Measurements from ENCODE around the gene SPATA31C2.
"Not testable (repeated sequence)": the region's sequence is repeated elsewhere in the genome, so short reads cannot be mapped to it uniquely, and the experiment has no call there.

The SPATA31C2 gene

DNA sequence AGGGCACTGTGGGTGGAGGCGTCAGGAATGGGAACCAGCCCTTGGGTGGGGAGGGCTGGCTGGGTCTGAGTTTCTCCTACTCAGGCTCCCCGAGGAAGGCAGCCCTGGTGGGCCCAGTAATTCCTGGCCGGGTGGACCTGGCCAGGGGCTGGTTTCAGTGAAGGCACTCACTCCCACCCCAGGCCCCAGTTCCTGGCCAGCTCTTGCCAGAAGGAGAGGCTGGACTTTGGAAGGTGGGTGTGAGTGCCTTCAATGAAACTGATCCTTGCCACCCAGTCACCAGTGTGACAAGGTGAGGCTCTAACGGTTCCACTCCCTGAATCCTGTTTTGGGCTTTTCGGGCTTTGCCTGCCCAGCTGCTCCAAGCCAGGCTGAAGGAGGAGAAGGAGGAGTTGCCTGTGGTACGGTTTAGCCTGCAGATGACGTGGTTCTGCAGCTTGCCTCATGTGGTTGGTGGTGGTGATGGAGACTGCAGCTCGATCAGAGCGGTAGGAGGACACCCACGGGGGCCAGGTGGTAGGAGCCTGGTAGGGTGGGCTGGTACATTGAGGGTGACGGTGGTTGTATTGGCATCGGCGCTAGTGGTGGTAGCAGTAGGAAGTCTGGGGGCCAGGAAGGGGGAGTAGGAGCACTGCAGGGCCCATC is 23.2 kb downstream of the SPATA31C2 start:
- H2BK120ac ChIP-seq (ENCODE audit: low read depth, low read length); H3K27ac ChIP-seq (replicated peaks; ENCODE audit: low read length); H3K79me1 ChIP-seq (ENCODE audit: low read depth, low read length); H3K9me3 ChIP-seq (replicated peaks in 1 of 2; ENCODE audit: control insufficient read depth in 2 of 2, insufficient read depth in 1 of 2, low read depth in 1 of 2, low read length in 2 of 2); H3K4me1 ChIP-seq (ENCODE audit: control insufficient read depth in 2 of 2, insufficient read depth in 1 of 2, low read depth in 1 of 2, low read length in 2 of 2); DNase-seq (ENCODE audit: low spot score); H2AFZ ChIP-seq (ENCODE audit: low read length); H3K27me3 ChIP-seq (ENCODE audit: control insufficient read depth in 3 of 3, insufficient read depth in 3 of 3, low read depth in 1 of 3, low read length in 3 of 3); H3K4me3 ChIP-seq (ENCODE audit: low read length in 2 of 2); H2AK5ac ChIP-seq (ENCODE audit: low read depth, low read length); H4K8ac ChIP-seq (ENCODE audit: low read depth, low read length); H3K23ac ChIP-seq (ENCODE audit: low read depth, low read length, poor library complexity); H2BK15ac ChIP-seq (ENCODE audit: low read length); H3K36me3 ChIP-seq (replicated peaks in 1 of 2; ENCODE audit: control insufficient read depth in 2 of 2, insufficient read depth in 2 of 2, low read length in 2 of 2); H3K9ac ChIP-seq (ENCODE audit: low read depth, low read length, poor library complexity); H3K4me2 ChIP-seq (ENCODE audit: insufficient read depth, low read length, poor library complexity, severe bottlenecking); H3K14ac ChIP-seq (ENCODE audit: low read length); H2BK5ac ChIP-seq (ENCODE audit: low read length); H4K91ac ChIP-seq (ENCODE audit: low read depth, low read length, poor library complexity); H2BK12ac ChIP-seq (ENCODE audit: low read length); H3K18ac ChIP-seq (ENCODE audit: low read length): not testable (repeated sequence)
- peak overlapping the region; percentile 53 for H3K4ac ChIP-seq (ENCODE audit: low read length)
- no CpG with 5 or more reads among the region's 13 CpGs for WGBS, 2 donors (ENCODE audit: extremely low coverage in 2 of 2, insufficient read length in 2 of 2, insufficient replicate concordance in 1 of 2)

DNA sequence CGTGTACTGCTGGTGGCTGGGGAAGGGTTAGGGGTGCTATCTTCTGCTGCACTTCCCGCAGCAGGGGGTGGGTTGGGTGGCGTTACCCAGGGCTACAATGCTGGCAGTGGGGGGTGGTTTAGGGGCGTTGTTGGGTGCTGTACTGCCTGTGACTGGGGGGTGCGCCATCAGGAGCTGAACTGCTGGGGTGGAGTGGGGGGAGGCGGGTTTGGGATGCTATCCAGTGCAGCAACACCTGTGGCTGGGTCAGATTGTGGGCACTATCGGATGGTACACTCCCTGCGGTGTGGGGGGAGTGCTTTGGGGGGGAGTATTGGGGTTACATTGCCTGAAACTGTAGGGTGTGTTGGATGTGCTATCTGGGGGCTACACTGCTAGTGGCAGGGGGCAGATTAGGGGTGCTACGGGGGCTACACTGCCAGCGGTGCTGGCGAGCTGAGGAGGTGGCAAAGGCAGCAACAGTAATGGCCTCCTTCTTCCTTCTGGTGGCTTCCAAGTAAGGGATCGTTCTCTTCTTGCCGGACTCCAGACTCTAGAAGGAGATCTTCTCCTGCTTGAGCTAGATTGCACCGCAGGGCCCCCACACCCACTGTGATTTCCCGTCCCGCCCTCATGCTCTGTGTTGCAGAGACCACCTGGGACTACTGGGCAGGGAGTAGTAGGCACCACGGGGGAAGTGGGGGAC is 23.9 kb downstream of the SPATA31C2 start:
- WGBS, 2 donors (ENCODE audit: extremely low coverage in 2 of 2, insufficient read length in 2 of 2, insufficient replicate concordance in 1 of 2): no CpG with 5 or more reads among the region's 17 CpGs
- H2BK12ac ChIP-seq (ENCODE audit: low read length); H3K4me2 ChIP-seq (ENCODE audit: insufficient read depth, low read length, poor library complexity, severe bottlenecking); H4K8ac ChIP-seq (ENCODE audit: low read depth, low read length); H3K79me1 ChIP-seq (ENCODE audit: low read depth, low read length); H3K36me3 ChIP-seq (replicated peaks in 1 of 2; ENCODE audit: control insufficient read depth in 2 of 2, insufficient read depth in 2 of 2, low read length in 2 of 2); H3K9me3 ChIP-seq (replicated peaks in 1 of 2; ENCODE audit: control insufficient read depth in 2 of 2, insufficient read depth in 1 of 2, low read depth in 1 of 2, low read length in 2 of 2); H2AK5ac ChIP-seq (ENCODE audit: low read depth, low read length); H3K4me1 ChIP-seq (ENCODE audit: control insufficient read depth in 2 of 2, insufficient read depth in 1 of 2, low read depth in 1 of 2, low read length in 2 of 2); H3K18ac ChIP-seq (ENCODE audit: low read length); H3K9ac ChIP-seq (ENCODE audit: low read depth, low read length, poor library complexity); H3K27ac ChIP-seq (replicated peaks; ENCODE audit: low read length); DNase-seq (ENCODE audit: low spot score); H3K4ac ChIP-seq (ENCODE audit: low read length); H3K14ac ChIP-seq (ENCODE audit: low read length); H2BK5ac ChIP-seq (ENCODE audit: low read length); H3K4me3 ChIP-seq (ENCODE audit: low read length in 2 of 2); H2BK120ac ChIP-seq (ENCODE audit: low read depth, low read length); H2BK15ac ChIP-seq (ENCODE audit: low read length); H3K27me3 ChIP-seq (ENCODE audit: control insufficient read depth in 3 of 3, insufficient read depth in 3 of 3, low read depth in 1 of 3, low read length in 3 of 3); H3K23ac ChIP-seq (ENCODE audit: low read depth, low read length, poor library complexity); H4K91ac ChIP-seq (ENCODE audit: low read depth, low read length, poor library complexity); H2AFZ ChIP-seq (ENCODE audit: low read length): not testable (repeated sequence)

DNA sequence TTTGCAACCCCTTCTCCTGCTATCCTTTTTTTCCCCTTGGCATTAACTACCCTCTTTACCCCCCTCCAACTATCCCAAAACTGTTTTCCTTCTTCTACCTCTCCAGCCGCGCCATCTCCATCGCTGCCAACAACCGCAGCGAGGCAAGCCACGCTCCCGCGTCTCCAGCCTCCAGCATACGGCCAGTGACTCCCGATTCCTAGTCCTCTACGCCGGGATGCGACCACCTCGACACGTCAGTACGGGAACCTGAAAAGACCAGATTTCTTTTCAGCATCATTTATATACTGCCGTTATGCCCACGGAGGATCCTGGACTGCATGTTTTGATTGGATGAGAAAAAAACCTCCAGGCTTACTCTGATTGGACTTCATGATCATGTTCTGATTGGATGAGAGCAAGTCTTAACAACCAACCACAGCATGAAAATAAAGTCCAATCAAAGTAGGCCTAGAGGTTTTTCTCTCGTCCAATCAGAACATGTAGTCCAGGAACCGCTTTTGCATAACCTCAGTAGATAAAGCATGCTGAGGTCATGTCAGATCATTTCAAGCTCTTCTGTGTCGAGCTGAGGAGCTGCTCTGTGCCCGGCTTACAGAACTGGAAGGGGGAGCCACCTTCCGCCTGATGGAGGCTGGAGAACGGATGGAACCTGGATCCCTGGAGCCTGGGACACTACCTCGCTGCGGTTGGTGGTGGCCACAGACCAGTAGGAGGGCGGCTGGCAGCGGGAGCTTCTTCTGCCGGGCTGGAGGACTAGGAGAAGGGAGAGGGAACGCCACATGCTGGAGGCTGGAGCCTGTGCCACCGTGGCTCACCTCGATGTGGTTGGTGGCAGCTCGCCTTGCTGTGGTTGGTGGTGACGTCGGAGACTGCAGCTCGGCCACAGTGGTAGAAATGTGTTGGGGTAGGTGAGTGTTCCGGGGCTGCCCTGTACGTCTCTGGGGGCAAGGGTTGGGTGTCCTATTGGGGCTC is 24.8 kb downstream of the SPATA31C2 start:
- not testable (repeated sequence) for DNase-seq (ENCODE audit: low spot score); H3K79me1 ChIP-seq (ENCODE audit: low read depth, low read length)
- WGBS, 2 donors (ENCODE audit: extremely low coverage in 2 of 2, insufficient read length in 2 of 2, insufficient replicate concordance in 1 of 2): no CpG with 5 or more reads among the region's 38 CpGs

DNA sequence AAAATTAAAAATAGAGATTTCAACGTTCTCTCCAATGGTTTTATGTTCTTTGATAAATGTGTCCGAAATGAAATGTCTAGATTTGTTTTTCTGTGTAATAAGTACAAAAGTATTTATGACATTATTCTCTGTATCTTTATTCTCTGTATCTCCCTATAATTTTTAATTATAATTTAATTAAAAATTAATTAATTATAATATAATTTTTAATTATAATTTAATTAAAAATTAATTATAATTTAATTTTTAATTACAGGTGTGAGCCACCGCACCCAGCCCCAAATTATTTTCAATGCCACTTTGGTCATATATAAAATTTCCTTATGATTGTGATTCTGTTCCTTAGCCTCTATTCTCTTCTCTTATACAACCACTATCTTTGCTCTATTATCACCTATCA is 28.2 kb downstream of the SPATA31C2 start:
- H3K23ac ChIP-seq (ENCODE audit: low read depth, low read length, poor library complexity): no peak overlapping the region
- H3K4me3 ChIP-seq (ENCODE audit: low read length in 2 of 2): no peak overlapping the region
- H3K36me3 ChIP-seq (replicated peaks in 1 of 2; ENCODE audit: control insufficient read depth in 2 of 2, insufficient read depth in 2 of 2, low read length in 2 of 2): no peaks in the 10 kb centered on the region
- H2BK5ac ChIP-seq (ENCODE audit: low read length): no peak overlapping the region
- no CpG with 5 or more reads among the region's 3 CpGs for WGBS, 2 donors (ENCODE audit: extremely low coverage in 2 of 2, insufficient read length in 2 of 2, insufficient replicate concordance in 1 of 2)
- no peaks in the 10 kb centered on the region for H3K4me1 ChIP-seq (ENCODE audit: control insufficient read depth in 2 of 2, insufficient read depth in 1 of 2, low read depth in 1 of 2, low read length in 2 of 2)
- H2AFZ ChIP-seq (ENCODE audit: low read length): no peak overlapping the region
- H2AK5ac ChIP-seq (ENCODE audit: low read depth, low read length): no peak overlapping the region
- H4K8ac ChIP-seq (ENCODE audit: low read depth, low read length): no peak overlapping the region
- no peak for DNase-seq (ENCODE audit: low spot score)
- no peak overlapping the region for H2BK15ac ChIP-seq (ENCODE audit: low read length)
- H3K14ac ChIP-seq (ENCODE audit: low read length): no peak overlapping the region
- H3K18ac ChIP-seq (ENCODE audit: low read length): no peak overlapping the region
- no peak overlapping the region for H2BK120ac ChIP-seq (ENCODE audit: low read depth, low read length)
- H3K79me1 ChIP-seq (ENCODE audit: low read depth, low read length): no peaks in the 10 kb centered on the region
- no peak overlapping the region for H3K4me2 ChIP-seq (ENCODE audit: insufficient read depth, low read length, poor library complexity, severe bottlenecking)
- no peak overlapping the region for H3K9ac ChIP-seq (ENCODE audit: low read depth, low read length, poor library complexity)
- H3K9me3 ChIP-seq (replicated peaks in 1 of 2; ENCODE audit: control insufficient read depth in 2 of 2, insufficient read depth in 1 of 2, low read depth in 1 of 2, low read length in 2 of 2): no peaks in the 10 kb centered on the region
- H4K91ac ChIP-seq (ENCODE audit: low read depth, low read length, poor library complexity): no peak overlapping the region
- H2BK12ac ChIP-seq (ENCODE audit: low read length): no peak overlapping the region
- H3K4ac ChIP-seq (ENCODE audit: low read length): no peak overlapping the region
- H3K27me3 ChIP-seq (ENCODE audit: control insufficient read depth in 3 of 3, insufficient read depth in 3 of 3, low read depth in 1 of 3, low read length in 3 of 3): no peaks in the 10 kb centered on the region
- H3K27ac ChIP-seq (replicated peaks; ENCODE audit: low read length): no peak overlapping the region

More for the DNA sequence above, 24.8 kb downstream of the SPATA31C2 start:
- not testable (repeated sequence) for H3K4me2 ChIP-seq (ENCODE audit: insufficient read depth, low read length, poor library complexity, severe bottlenecking); H3K9ac ChIP-seq (ENCODE audit: low read depth, low read length, poor library complexity); H2BK5ac ChIP-seq (ENCODE audit: low read length); H4K91ac ChIP-seq (ENCODE audit: low read depth, low read length, poor library complexity); H2AK5ac ChIP-seq (ENCODE audit: low read depth, low read length); H2BK120ac ChIP-seq (ENCODE audit: low read depth, low read length); H3K18ac ChIP-seq (ENCODE audit: low read length); H3K4me3 ChIP-seq (ENCODE audit: low read length in 2 of 2); H2AFZ ChIP-seq (ENCODE audit: low read length); H2BK15ac ChIP-seq (ENCODE audit: low read length); H3K27me3 ChIP-seq (ENCODE audit: control insufficient read depth in 3 of 3, insufficient read depth in 3 of 3, low read depth in 1 of 3, low read length in 3 of 3); H3K4me1 ChIP-seq (ENCODE audit: control insufficient read depth in 2 of 2, insufficient read depth in 1 of 2, low read depth in 1 of 2, low read length in 2 of 2); H3K36me3 ChIP-seq (replicated peaks in 1 of 2; ENCODE audit: control insufficient read depth in 2 of 2, insufficient read depth in 2 of 2, low read length in 2 of 2); H3K23ac ChIP-seq (ENCODE audit: low read depth, low read length, poor library complexity); H3K4ac ChIP-seq (ENCODE audit: low read length); H4K8ac ChIP-seq (ENCODE audit: low read depth, low read length); H2BK12ac ChIP-seq (ENCODE audit: low read length); H3K9me3 ChIP-seq (replicated peaks in 1 of 2; ENCODE audit: control insufficient read depth in 2 of 2, insufficient read depth in 1 of 2, low read depth in 1 of 2, low read length in 2 of 2); H3K27ac ChIP-seq (replicated peaks; ENCODE audit: low read length); H3K14ac ChIP-seq (ENCODE audit: low read length)

All from neuronal stem cell (in vitro differentiated cells).